Keratinocyte (primary cell): ENCODE data around the gene NPIPA5. TPM values are rescaled to one million over a fixed set of nuclear protein-coding genes. Genes with fewer than 3 reads are reported as not detected.
"Not testable (repeated sequence)": the region's sequence is repeated elsewhere in the genome, so short reads cannot be mapped to it uniquely, and the experiment has no call there.

Experiments
- DNase-seq: peaks from one replicate; pipeline ENCODE4 v3.0.0-alpha.2; 2011; ENCODE audit warnings: low read depth, missing footprints, low spot score
- FAIRE-seq: peaks from 2 replicates; lab custom pipeline; 2011; peaks lifted over from hg19 to GRCh38; lab: Jason Lieb, UNC
- H2AFZ ChIP-seq: 2 replicates; pipeline ENCODE4 v1.6.0; 2012; ENCODE audit warnings: low read length, control low read depth, inconsistent platforms; ENCODE audit not compliant: control insufficient read depth
- H3K27ac ChIP-seq: 2 replicates; pipeline ENCODE4 v1.5.1; 2011; ENCODE audit warnings: low read length; ENCODE audit not compliant: control insufficient read depth, insufficient read depth
- H3K27me3 ChIP-seq: 3 replicates; pipeline ENCODE4 v1.6.0; 2011; ENCODE audit warnings: low read length; ENCODE audit not compliant: control insufficient read depth, insufficient read depth; ENCODE audit errors: extremely low read depth
- H3K36me3 ChIP-seq, 2 experiments: 2 replicates in 1 of 2; 3 replicates in 1 of 2; pipeline ENCODE4 v1.5.1; 2011; ENCODE audit warnings: low read length in 2 of 2, mild to moderate bottlenecking in 1 of 2; ENCODE audit not compliant: control insufficient read depth in 2 of 2, insufficient read depth in 2 of 2; ENCODE audit errors: extremely low read depth in 1 of 2
- H3K4me1 ChIP-seq: 3 replicates; pipeline ENCODE4 v1.5.1; 2011; ENCODE audit warnings: low read length; ENCODE audit not compliant: control insufficient read depth, insufficient read depth; ENCODE audit errors: extremely low read depth
- H3K4me2 ChIP-seq: 3 replicates; pipeline ENCODE4 v1.6.0; 2011; ENCODE audit warnings: low read depth, low read length; ENCODE audit not compliant: control insufficient read depth, insufficient read depth; ENCODE audit errors: extremely low read depth
- H3K4me3 ChIP-seq, 3 experiments: fragments of 200-600 bp in 1 of 3; sonication (generic) in 1 of 3; 2 replicates in 2 of 3; 3 replicates in 1 of 3; pipeline ENCODE4 v1.5.1; 2011 to 2016; ENCODE audit warnings: low read length in 3 of 3, mild to moderate bottlenecking in 3 of 3, control low read depth in 2 of 3, inconsistent platforms in 1 of 3, low read depth in 1 of 3, mixed read lengths in 1 of 3, mixed run types in 1 of 3, moderate library complexity in 1 of 3; ENCODE audit not compliant: control insufficient read depth in 2 of 3, insufficient read depth in 2 of 3; ENCODE audit errors: extremely low read depth in 1 of 3
- H3K79me2 ChIP-seq: 2 replicates; pipeline ENCODE4 v1.6.0; 2012; ENCODE audit warnings: low read length; ENCODE audit not compliant: control insufficient read depth, insufficient read depth
- H3K9ac ChIP-seq: 3 replicates; pipeline ENCODE4 v1.6.0; 2011; ENCODE audit warnings: low read length; ENCODE audit not compliant: control insufficient read depth, insufficient read depth; ENCODE audit errors: extremely low read depth
- H3K9me1 ChIP-seq: 3 replicates; pipeline ENCODE4 v1.6.0; 2011; ENCODE audit warnings: low read length; ENCODE audit not compliant: control insufficient read depth, insufficient read depth; ENCODE audit errors: extremely low read depth
- H3K9me3 ChIP-seq: 2 replicates; pipeline ENCODE4 v1.5.1; 2012; ENCODE audit warnings: low read depth, low read length; ENCODE audit not compliant: control insufficient read depth
- H4K20me1 ChIP-seq: 3 replicates; pipeline ENCODE4 v1.6.0; 2011; ENCODE audit warnings: low read length; ENCODE audit not compliant: control insufficient read depth, insufficient read depth; ENCODE audit errors: extremely low read depth
- dilution Hi-C: fragments of 300-500 bp; cut with MboI; formaldehyde crosslinking; loops from one replicate; pipeline ENCODE4 v1.7.0; 2020; ENCODE audit warnings: low sequenced_read_pairs; ENCODE audit not compliant: extremely low pct_ligation_motif_present
- polyA plus RNA-seq, 5 experiments: library from polyadenylated mRNA; depleted of rRNA in 3 of 5; stranded (reverse) in 3 of 5; stranded (forward) in 1 of 5; unstranded in 1 of 5; fragments of >200 nt; gene quantifications; 1 replicate in 1 of 5; 2 replicates in 3 of 5; 3 replicates in 1 of 5; pipeline versions ENCODE4 v1.2.1 to v1.2.3, GENCODE V29; 2011 to 2012; ENCODE audit warnings: missing spikeins in 2 of 5, low read depth in 1 of 5, low replicate concordance in 1 of 5

Gene NPIPA5
- polyA plus RNA-seq, 1 donor (not counting 4 experiments of a cell fraction or from before 2014, with no cell fraction given) = 9.4 TPM

GRCh38 chr16:15333969-15334368 is 44.1 kb downstream of the NPIPA5 start:
- FAIRE-seq, dilution Hi-C loops: not testable (repeated sequence)

DNA sequence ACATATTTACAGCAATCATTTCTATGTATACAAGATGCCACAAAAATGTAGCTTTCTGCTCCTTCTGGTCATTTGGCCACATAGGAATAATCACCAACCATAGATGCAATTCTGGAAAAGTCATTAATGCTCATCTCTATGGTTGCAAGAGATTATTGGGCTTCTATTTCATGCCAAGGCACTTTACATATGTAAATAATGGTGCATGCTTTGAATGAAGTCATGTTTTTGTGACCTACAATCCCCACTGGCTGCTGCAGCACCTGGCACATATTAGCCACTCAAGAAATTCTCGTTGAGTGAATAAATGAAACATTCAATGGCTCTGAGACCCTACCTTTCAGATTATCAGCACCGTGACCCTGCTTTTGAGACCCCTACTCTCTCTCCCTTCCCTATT is 47.1 kb downstream of the NPIPA5 start:
- not testable (repeated sequence) for H3K79me2 ChIP-seq, FAIRE-seq

More at GRCh38 chr16:15333969-15334368, 44.1 kb downstream of the NPIPA5 start:
- not testable (repeated sequence) for H3K9ac ChIP-seq, H3K9me1 ChIP-seq, H2AFZ ChIP-seq, H3K27me3 ChIP-seq, H3K79me2 ChIP-seq, DNase-seq, H3K9me3 ChIP-seq, H3K4me2 ChIP-seq, H3K4me1 ChIP-seq, H3K27ac ChIP-seq, H4K20me1 ChIP-seq, H3K36me3 ChIP-seq, H3K4me3 ChIP-seq

DNA sequence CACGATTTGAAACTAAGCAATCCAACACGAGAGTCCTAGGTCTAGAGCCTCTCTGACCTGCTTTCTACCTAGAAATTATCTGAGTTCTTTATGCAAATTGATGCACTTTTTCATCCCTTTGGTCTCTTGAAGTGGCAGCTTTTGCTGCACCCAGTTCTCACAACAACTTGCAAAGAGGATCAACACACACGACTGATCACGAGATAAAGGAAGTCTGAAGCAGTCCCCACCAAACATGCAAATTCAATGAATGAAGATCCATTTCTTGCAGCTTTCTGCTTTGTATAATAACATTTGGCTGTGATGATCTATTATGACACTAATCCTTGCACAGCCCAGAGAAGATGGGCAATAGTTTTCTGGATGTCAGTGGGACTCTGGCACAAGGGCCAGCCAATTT is 53.1 kb downstream of the NPIPA5 start:
- H3K27me3 ChIP-seq, H3K9ac ChIP-seq, dilution Hi-C loops, FAIRE-seq, H3K4me3 ChIP-seq, DNase-seq, H3K9me1 ChIP-seq, H3K4me2 ChIP-seq, H3K27ac ChIP-seq, H4K20me1 ChIP-seq, H3K36me3 ChIP-seq, H3K4me1 ChIP-seq, H3K9me3 ChIP-seq, H3K79me2 ChIP-seq, H2AFZ ChIP-seq: not testable (repeated sequence)

More for the DNA sequence above, 47.1 kb downstream of the NPIPA5 start:
- H3K27ac ChIP-seq, H3K9me3 ChIP-seq, DNase-seq, H3K9me1 ChIP-seq, H3K36me3 ChIP-seq, H3K4me2 ChIP-seq, H3K4me3 ChIP-seq, H3K27me3 ChIP-seq, H2AFZ ChIP-seq, dilution Hi-C loops, H4K20me1 ChIP-seq, H3K4me1 ChIP-seq, H3K9ac ChIP-seq: not testable (repeated sequence)

DNA sequence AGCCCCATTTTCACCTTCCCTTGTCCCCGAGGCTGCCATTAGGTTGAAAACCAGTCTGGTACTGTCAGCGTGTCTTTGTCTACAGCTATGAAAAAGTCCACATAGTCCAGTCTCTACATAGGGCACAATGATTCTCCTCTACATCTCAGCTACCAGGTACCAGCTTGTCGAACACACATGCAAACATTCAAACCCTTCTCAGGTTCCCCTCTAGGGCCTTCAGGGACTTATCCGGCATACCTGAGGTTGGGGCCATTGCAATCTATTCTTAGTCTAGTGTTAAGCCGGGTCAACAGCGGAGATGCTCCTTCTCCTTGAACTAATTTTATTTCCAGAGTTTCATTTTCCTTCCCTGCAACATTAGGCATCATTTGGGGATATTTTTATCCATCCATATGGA is 54.7 kb downstream of the NPIPA5 start:
- H3K9me1 ChIP-seq, FAIRE-seq, H3K27me3 ChIP-seq, H3K4me3 ChIP-seq, H3K36me3 ChIP-seq, H3K9ac ChIP-seq, H4K20me1 ChIP-seq, DNase-seq, H3K27ac ChIP-seq, dilution Hi-C loops, H2AFZ ChIP-seq, H3K4me1 ChIP-seq, H3K9me3 ChIP-seq, H3K79me2 ChIP-seq, H3K4me2 ChIP-seq: not testable (repeated sequence)

GRCh38 chr16:15321221-15321620 is 56.9 kb downstream of the NPIPA5 start:
- dilution Hi-C loops, FAIRE-seq, H3K27ac ChIP-seq: not testable (repeated sequence)

More at GRCh38 chr16:15321221-15321620, 56.9 kb downstream of the NPIPA5 start:
- not testable (repeated sequence) for H3K36me3 ChIP-seq, DNase-seq, H3K9me3 ChIP-seq, H3K9ac ChIP-seq, H3K79me2 ChIP-seq, H3K9me1 ChIP-seq, H3K27me3 ChIP-seq, H3K4me1 ChIP-seq, H3K4me2 ChIP-seq, H2AFZ ChIP-seq, H3K4me3 ChIP-seq, H4K20me1 ChIP-seq
